Keratinocyte (primary cell): ENCODE data around the gene ERGIC1. TPM values are rescaled to one million over a fixed set of nuclear protein-coding genes. Genes with fewer than 3 reads are reported as not detected.

ENCODE experiments used
- DNase-seq: peaks from one replicate; pipeline ENCODE4 v3.0.0-alpha.2; 2011; ENCODE audit warnings: low read depth, missing footprints, low spot score
- FAIRE-seq: peaks from 2 replicates; lab custom pipeline; 2011; peaks lifted over from hg19 to GRCh38; lab: Jason Lieb, UNC
- H2AFZ ChIP-seq: 2 replicates; pipeline ENCODE4 v1.6.0; 2012; ENCODE audit warnings: low read length, control low read depth, inconsistent platforms; ENCODE audit not compliant: control insufficient read depth
- H3K27ac ChIP-seq: 2 replicates; pipeline ENCODE4 v1.5.1; 2011; ENCODE audit warnings: low read length; ENCODE audit not compliant: control insufficient read depth, insufficient read depth
- H3K27me3 ChIP-seq: 3 replicates; pipeline ENCODE4 v1.6.0; 2011; ENCODE audit warnings: low read length; ENCODE audit not compliant: control insufficient read depth, insufficient read depth; ENCODE audit errors: extremely low read depth
- H3K36me3 ChIP-seq, 2 experiments: 2 replicates in 1 of 2; 3 replicates in 1 of 2; pipeline ENCODE4 v1.5.1; 2011; ENCODE audit warnings: low read length in 2 of 2, mild to moderate bottlenecking in 1 of 2; ENCODE audit not compliant: control insufficient read depth in 2 of 2, insufficient read depth in 2 of 2; ENCODE audit errors: extremely low read depth in 1 of 2
- H3K4me1 ChIP-seq: 3 replicates; pipeline ENCODE4 v1.5.1; 2011; ENCODE audit warnings: low read length; ENCODE audit not compliant: control insufficient read depth, insufficient read depth; ENCODE audit errors: extremely low read depth
- H3K4me2 ChIP-seq: 3 replicates; pipeline ENCODE4 v1.6.0; 2011; ENCODE audit warnings: low read depth, low read length; ENCODE audit not compliant: control insufficient read depth, insufficient read depth; ENCODE audit errors: extremely low read depth
- H3K4me3 ChIP-seq, 3 experiments: fragments of 200-600 bp in 1 of 3; sonication (generic) in 1 of 3; 2 replicates in 2 of 3; 3 replicates in 1 of 3; pipeline ENCODE4 v1.5.1; 2011 to 2016; ENCODE audit warnings: low read length in 3 of 3, mild to moderate bottlenecking in 3 of 3, control low read depth in 2 of 3, inconsistent platforms in 1 of 3, low read depth in 1 of 3, mixed read lengths in 1 of 3, mixed run types in 1 of 3, moderate library complexity in 1 of 3; ENCODE audit not compliant: control insufficient read depth in 2 of 3, insufficient read depth in 2 of 3; ENCODE audit errors: extremely low read depth in 1 of 3
- H3K79me2 ChIP-seq: 2 replicates; pipeline ENCODE4 v1.6.0; 2012; ENCODE audit warnings: low read length; ENCODE audit not compliant: control insufficient read depth, insufficient read depth
- H3K9ac ChIP-seq: 3 replicates; pipeline ENCODE4 v1.6.0; 2011; ENCODE audit warnings: low read length; ENCODE audit not compliant: control insufficient read depth, insufficient read depth; ENCODE audit errors: extremely low read depth
- H3K9me1 ChIP-seq: 3 replicates; pipeline ENCODE4 v1.6.0; 2011; ENCODE audit warnings: low read length; ENCODE audit not compliant: control insufficient read depth, insufficient read depth; ENCODE audit errors: extremely low read depth
- H3K9me3 ChIP-seq: 2 replicates; pipeline ENCODE4 v1.5.1; 2012; ENCODE audit warnings: low read depth, low read length; ENCODE audit not compliant: control insufficient read depth
- H4K20me1 ChIP-seq: 3 replicates; pipeline ENCODE4 v1.6.0; 2011; ENCODE audit warnings: low read length; ENCODE audit not compliant: control insufficient read depth, insufficient read depth; ENCODE audit errors: extremely low read depth
- CTCF ChIP-seq, 3 experiments: IDR thresholded peaks in 1 of 3; conservative IDR thresholded peaks in 1 of 3; optimal IDR thresholded peaks in 1 of 3; 2 replicates in 2 of 3; 3 replicates in 1 of 3; pipeline versions ENCODE3 to v1.5.1; 2011; ENCODE audit warnings: low read length in 3 of 3, mild to moderate bottlenecking in 3 of 3, moderate library complexity in 2 of 3, control low read depth in 1 of 3, inconsistent platforms in 1 of 3; ENCODE audit not compliant: insufficient read depth in 2 of 3; ENCODE audit errors: extremely low read depth in 1 of 3
- EZH2 ChIP-seq: IDR thresholded peaks from one replicate; pipeline ENCODE4 v1.6.1; 2012; ENCODE audit warnings: inconsistent platforms, mild to moderate bottlenecking, low read length, moderate library complexity
- dilution Hi-C: fragments of 300-500 bp; cut with MboI; formaldehyde crosslinking; loops from one replicate; pipeline ENCODE4 v1.7.0; 2020; ENCODE audit warnings: low sequenced_read_pairs; ENCODE audit not compliant: extremely low pct_ligation_motif_present
- polyA plus RNA-seq, 5 experiments: library from polyadenylated mRNA; depleted of rRNA in 3 of 5; stranded (reverse) in 3 of 5; stranded (forward) in 1 of 5; unstranded in 1 of 5; fragments of >200 nt; gene quantifications; 1 replicate in 1 of 5; 2 replicates in 3 of 5; 3 replicates in 1 of 5; pipeline versions ENCODE4 v1.2.1 to v1.2.3, GENCODE V29; 2011 to 2012; ENCODE audit warnings: missing spikeins in 2 of 5, low read depth in 1 of 5, low replicate concordance in 1 of 5

Gene ERGIC1
- polyA plus RNA-seq, 1 donor (not counting 4 experiments of a cell fraction or from before 2014, with no cell fraction given) = 93.4 TPM

- FAIRE-seq (no peak), DNase-seq (no peak)
- H3K9ac ChIP-seq = no peak overlapping the region
- no peak overlapping the region for H2AFZ ChIP-seq
- H3K9me3 ChIP-seq = no peaks in the 10 kb centered on the region
- TF ChIP-seq CTCF (optimal IDR thresholded peaks at IDR 0.05 in 1 of 3, IDR thresholded peaks at IDR 0.05 in 1 of 3, conservative IDR thresholded peaks at IDR 0.05 in 1 of 3; ENCODE audit: extremely low read depth in 1 of 3, insufficient read depth in 2 of 3, low read length in 3 of 3) = no peak
- TF ChIP-seq EZH2 = no peak
- dilution Hi-C loops = no loop called here
- H3K79me2 ChIP-seq = no peaks in the 10 kb centered on the region
- H3K36me3 ChIP-seq = peaks cover 4 to 23% of the 10 kb centered on the region in 2 experiments
- no peaks in the 10 kb centered on the region for H4K20me1 ChIP-seq
- peaks cover 5% of the 10 kb centered on the region for H3K4me1 ChIP-seq
- H3K27me3 ChIP-seq = no peaks in the 10 kb centered on the region
- H3K4me3 ChIP-seq = no peak overlapping the region
- H3K9me1 ChIP-seq = no peaks in the 10 kb centered on the region
- no peak overlapping the region for H3K27ac ChIP-seq
- H3K4me2 ChIP-seq = no peak overlapping the region
These were observed 92.0 kb downstream of the ERGIC1 start for GRCh38 chr5:172926008-172926523.

- Histone ChIP-seq H3K9me3 (no peaks in the 10 kb centered on the region), H3K9me1 (no peaks in the 10 kb centered on the region), H3K4me2 (no peak overlapping the region), H4K20me1 (no peaks in the 10 kb centered on the region), H3K27ac (no peak overlapping the region), H3K36me3 (peaks cover 4 to 21% of the 10 kb centered on the region in 2 experiments), H2AFZ (no peak overlapping the region), H3K27me3 (no peaks in the 10 kb centered on the region), H3K4me1 (peaks cover 7% of the 10 kb centered on the region), H3K4me3 (no peak overlapping the region), H3K9ac (no peak overlapping the region), H3K79me2 (no peaks in the 10 kb centered on the region)
- dilution Hi-C loops = no loop called here
- no peak for FAIRE-seq
- no peak for DNase-seq
- no peak for TF ChIP-seq EZH2
- no peak for TF ChIP-seq CTCF (optimal IDR thresholded peaks at IDR 0.05 in 1 of 3, IDR thresholded peaks at IDR 0.05 in 1 of 3, conservative IDR thresholded peaks at IDR 0.05 in 1 of 3; ENCODE audit: extremely low read depth in 1 of 3, insufficient read depth in 2 of 3, low read length in 3 of 3)
These were observed 92.7 kb downstream of the ERGIC1 start for GRCh38 chr5:172926796-172927195.
